GM18867 (cell line): Measurements from ENCODE around the gene TEX2.

ENCODE experiments used
- ATAC-seq: cut with Tn5 transposase; IDR thresholded peaks from one replicate; pipeline ENCODE4 v1.9.1; 2021; ENCODE audit warnings: mild to moderate bottlenecking, moderate library complexity; ENCODE audit not compliant: unreplicated experiment

The TEX2 gene

GRCh38 chr17:64164596-64165285 lies 98.3 kb downstream of the TEX2 start:
- no peak for ATAC-seq

GRCh38 chr17:64163468-64163867 lies 99.6 kb downstream of the TEX2 start:
- ATAC-seq, result no peak

- no peak for ATAC-seq
Measured at GRCh38 chr17:64162554-64162953, 100.5 kb downstream of the TEX2 start.

- no peak for ATAC-seq
Measured at GRCh38 chr17:64161380-64162176, 101.5 kb downstream of the TEX2 start.

GRCh38 chr17:64160378-64160777 lies 102.7 kb downstream of the TEX2 start:
- no peak for ATAC-seq

- ATAC-seq, result no peak
Measured at GRCh38 chr17:64158831-64159590, 104.0 kb downstream of the TEX2 start.

- no peak for ATAC-seq
Measured at GRCh38 chr17:64158406-64158805, 104.7 kb downstream of the TEX2 start.

- no peak for ATAC-seq
Measured at GRCh38 chr17:64157669-64158180, 105.3 kb downstream of the TEX2 start.

GRCh38 chr17:64156670-64157069 lies 106.4 kb downstream of the TEX2 start:
- no peak for ATAC-seq

GRCh38 chr17:64155751-64156544 lies 107.1 kb downstream of the TEX2 start:
- ATAC-seq, result no peak

- no peak for ATAC-seq
Measured at GRCh38 chr17:64155129-64155528, 107.9 kb downstream of the TEX2 start.

- no peak for ATAC-seq
Measured at GRCh38 chr17:64154717-64155116, 108.3 kb downstream of the TEX2 start.

GRCh38 chr17:64154313-64154695 lies 108.8 kb downstream of the TEX2 start:
- no peak for ATAC-seq

GRCh38 chr17:64153565-64154312 lies 109.3 kb downstream of the TEX2 start:
- no peak for ATAC-seq

- ATAC-seq, result no peak
Measured at GRCh38 chr17:64152428-64153125, 110.5 kb downstream of the TEX2 start.

- no peak for ATAC-seq
Measured at GRCh38 chr17:64151016-64151368, 112.1 kb downstream of the TEX2 start.

GRCh38 chr17:64150237-64151015 lies 112.6 kb downstream of the TEX2 start:
- no peak for ATAC-seq

GRCh38 chr17:64149196-64149595 lies 113.9 kb downstream of the TEX2 start:
- ATAC-seq, result no peak

- ATAC-seq, result no peak
Measured at GRCh38 chr17:64148699-64149098, 114.4 kb downstream of the TEX2 start.
